HG03520 (cell line): Measurements from ENCODE around the gene ZNF804A.
A peak's percentile ranks its signal among the peaks of the same experiment; 100 is the strongest.
"Not testable (repeated sequence)": the region's sequence is repeated elsewhere in the genome, so short reads cannot be mapped to it uniquely, and the experiment has no call there.

Experiments used
- ATAC-seq: cut with Tn5 transposase; IDR thresholded peaks from one replicate; pipeline ENCODE4 v1.9.1; 2021; ENCODE audit warnings: mild to moderate bottlenecking, moderate library complexity; ENCODE audit not compliant: unreplicated experiment

The ZNF804A gene

DNA sequence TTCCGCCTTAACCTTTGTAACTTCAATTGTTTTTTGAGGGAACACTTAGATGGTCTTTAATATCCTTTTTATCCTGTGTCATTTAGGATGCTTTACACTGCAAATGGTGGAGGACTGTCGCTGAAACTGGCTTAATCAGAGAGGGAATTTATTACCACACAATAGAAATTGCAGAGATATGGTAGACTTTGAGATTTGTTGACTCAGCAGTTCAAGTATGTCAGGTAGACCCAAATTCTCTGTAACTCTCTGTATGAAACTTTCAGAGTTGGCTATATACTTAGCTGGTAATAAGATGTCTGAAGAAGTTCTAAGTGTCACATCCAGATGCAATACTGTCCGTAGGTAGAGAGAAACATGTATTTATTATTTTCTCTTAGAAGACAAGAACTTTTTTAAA, 100.1 kb downstream of the ZNF804A start:
- no peak for ATAC-seq

DNA sequence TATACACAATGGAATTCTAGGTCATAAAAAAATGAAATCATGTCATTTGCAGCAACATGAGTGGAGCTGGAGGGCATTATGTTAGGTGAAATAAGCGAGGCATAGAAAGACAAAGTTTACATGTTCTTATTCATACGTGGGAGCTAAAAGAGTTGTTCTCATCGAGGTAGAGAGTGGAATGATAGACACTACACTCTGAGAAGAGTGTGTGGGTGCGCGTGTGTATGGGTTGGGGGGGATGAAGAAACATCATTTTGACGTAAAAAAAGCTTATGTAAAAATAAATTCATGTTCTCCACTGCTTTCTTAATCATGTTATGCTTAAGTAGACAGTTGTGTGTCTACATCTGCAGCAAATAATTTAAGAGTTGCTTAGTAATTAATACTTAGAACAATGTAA, 123.6 kb downstream of the ZNF804A start:
- ATAC-seq: no peak

- ATAC-seq: no peak
These were observed 129.5 kb downstream of the ZNF804A start for GRCh38 chr2:184727813-184728212.

DNA sequence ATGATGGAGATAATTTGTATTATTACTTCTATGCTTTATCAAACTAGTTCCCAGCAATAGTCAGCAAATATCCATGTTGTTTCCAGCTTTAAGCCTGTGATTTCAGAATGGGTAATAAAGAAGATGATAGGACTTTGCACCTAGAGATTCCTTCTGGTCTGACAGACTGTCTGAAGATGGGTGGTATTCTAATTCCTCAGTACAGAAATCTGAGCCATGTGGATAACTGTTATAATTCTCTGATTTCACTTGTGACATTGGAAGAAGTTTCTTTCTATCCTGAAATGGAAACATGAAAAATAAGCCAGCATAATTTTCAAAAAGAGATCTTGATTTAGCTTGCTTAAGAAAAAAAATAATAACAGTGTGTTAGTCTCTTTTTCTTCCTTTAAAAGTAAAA, 130.1 kb downstream of the ZNF804A start:
- ATAC-seq: no peak

GRCh38 chr2:184729581-184729980, 131.3 kb downstream of the ZNF804A start:
- no peak for ATAC-seq

GRCh38 chr2:184730288-184730687, 132.0 kb downstream of the ZNF804A start:
- ATAC-seq: peak; percentile 70

DNA sequence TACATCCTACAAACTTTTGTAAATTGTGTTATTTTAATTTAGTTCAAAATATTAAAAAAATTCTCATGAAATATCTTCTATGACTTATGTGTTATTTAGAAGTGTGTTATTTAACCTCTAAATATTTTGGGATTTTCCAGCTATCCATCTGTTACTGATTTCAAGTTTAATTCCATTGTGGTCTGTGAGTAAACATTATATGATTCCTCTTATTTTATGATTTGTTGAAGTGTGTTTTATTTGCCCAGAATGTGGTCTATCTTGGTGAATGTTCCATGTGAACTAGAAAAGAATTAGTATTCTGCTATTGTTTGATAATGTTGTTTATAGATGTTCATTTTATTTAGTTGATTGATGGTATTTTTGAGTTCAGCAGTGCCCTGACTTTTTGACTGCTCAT, 136.0 kb downstream of the ZNF804A start:
- ATAC-seq: no peak

DNA sequence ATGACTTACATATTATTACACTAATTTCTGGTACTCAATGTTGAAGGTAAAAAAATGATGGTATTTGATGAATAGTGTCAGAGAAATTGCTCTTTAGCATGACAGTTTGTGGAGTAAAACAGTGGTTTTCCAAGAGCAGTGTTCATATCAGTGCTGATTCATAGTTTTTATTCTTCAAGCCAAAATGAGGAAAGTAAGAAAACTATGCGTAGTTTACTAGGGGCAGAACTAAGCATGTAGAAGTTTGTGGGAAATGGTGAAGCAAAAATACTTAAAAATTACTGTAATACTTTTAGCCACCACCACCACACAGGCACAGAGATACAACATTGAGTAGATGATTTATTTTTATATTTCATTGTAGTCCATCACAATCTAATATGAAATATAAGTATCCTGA, 137.3 kb downstream of the ZNF804A start:
- ATAC-seq: no peak

DNA sequence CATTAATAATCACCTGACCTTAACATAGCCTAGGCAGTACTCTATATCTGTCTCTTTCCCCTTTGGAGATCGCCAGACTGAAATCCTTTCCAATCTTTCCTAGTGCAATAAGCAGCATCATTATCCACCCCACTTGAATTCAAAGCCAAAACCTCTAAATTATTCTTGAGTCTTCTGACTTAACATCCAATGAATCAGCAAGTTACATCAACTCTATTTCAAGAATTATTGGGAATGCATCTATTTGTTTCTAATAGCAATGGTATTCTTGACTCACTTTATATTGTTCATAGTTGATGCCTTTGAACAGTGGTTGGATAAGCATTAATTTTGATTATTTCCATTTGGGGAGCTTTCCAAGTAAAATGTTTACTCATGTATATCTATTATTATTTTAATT, 144.8 kb downstream of the ZNF804A start:
- no peak for ATAC-seq

DNA sequence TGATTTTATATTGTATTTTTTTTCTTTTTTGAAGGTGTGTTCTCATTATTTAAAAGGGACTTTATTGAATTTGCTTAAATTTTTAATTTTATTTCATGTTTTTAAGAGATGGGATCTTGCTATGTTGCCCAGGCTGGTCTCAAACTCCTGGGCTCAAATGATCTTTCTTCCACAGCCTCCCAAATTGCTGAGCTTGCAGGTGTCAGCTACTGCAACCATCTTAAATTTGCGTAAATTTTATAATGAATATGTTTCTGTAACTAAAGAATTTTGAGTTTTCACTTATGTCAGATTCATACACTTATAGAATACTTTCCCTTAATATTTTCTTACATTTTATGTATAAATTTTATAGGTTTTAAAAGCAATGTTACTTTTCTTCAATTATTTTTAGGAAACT, 157.8 kb downstream of the ZNF804A start:
- no peak for ATAC-seq

GRCh38 chr2:184756885-184757284, 158.6 kb downstream of the ZNF804A start:
- ATAC-seq: no peak

GRCh38 chr2:184759557-184760255, 161.4 kb downstream of the ZNF804A start:
- ATAC-seq: not testable (repeated sequence)

- no peak for ATAC-seq
These were observed 162.6 kb downstream of the ZNF804A start for GRCh38 chr2:184760931-184761330.

DNA sequence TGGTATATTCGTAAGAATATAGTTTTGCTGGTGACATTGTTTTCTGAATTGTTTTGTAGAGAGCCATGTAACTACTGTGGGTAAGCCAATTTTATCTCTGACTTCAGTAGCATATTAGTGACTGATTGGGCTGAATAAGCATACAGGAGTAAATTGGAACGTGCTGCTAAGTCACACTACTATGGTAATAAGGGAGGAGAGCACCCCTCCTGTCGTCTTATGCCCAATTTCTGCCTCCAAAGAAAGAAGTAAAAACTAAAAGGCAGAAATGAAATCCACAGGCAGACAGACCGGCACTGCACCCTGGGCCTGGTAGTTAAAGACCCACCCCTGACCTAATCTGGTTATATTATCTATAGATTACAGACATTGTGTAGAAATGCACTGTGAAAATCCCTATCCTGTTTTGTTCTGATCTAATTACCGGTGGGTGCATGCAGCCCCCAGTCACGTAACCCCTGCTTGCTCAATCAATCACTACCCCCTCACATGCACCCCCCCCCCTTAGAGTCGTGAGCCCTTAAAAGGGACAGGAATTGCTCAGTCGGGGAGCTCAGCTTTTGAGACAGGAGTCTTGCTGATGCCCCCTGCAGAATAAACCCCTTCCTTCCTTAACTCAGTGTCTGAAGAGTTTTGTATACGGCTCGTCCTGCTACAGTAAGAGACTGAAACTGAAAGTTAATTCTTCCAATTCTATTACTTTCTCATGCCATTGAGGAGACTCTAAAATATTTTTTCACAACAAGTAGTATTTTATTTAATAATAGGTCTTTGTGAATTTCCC, 167.0 kb downstream of the ZNF804A start:
- no peak for ATAC-seq

DNA sequence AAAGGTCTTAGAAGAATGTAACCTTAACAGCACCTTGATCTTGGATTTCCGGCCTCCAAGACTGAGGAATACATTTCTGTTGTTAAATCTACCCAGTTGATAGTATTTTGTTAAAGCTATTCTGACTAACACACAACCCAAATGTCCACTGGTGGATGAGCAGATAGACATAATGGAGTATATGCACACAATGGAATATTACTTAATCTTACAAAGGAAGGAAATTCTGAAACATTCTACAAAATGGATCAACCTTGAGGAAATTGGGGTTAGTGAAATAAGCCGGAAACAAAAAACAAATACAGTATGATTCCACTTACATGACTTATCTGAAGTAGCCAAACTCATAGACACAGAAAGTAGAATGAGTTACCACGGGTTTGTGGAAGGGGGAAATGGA, 168.7 kb downstream of the ZNF804A start:
- ATAC-seq: no peak

DNA sequence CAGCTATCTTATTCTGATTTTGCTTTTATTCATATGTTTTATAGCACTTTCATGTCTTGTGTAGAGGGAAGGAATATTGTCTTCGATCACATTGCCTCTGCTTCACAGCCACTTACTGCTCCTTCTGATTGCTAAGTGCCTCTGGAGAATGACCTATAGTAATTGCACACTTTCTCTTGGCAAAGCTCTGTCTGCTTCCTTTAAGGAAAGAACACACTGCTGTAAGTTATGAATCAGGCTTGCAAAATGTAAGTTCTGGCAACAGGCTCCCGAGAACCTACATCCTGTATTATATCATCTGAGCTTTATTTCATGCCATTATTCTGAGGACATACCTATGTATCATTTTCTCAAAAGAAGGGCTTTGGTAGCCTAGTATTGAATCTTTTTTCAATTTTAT, 170.7 kb downstream of the ZNF804A start:
- ATAC-seq: no peak

GRCh38 chr2:184769686-184770085, 171.4 kb downstream of the ZNF804A start:
- no peak for ATAC-seq

GRCh38 chr2:184779777-184780176, 181.4 kb downstream of the ZNF804A start:
- no peak for ATAC-seq

DNA sequence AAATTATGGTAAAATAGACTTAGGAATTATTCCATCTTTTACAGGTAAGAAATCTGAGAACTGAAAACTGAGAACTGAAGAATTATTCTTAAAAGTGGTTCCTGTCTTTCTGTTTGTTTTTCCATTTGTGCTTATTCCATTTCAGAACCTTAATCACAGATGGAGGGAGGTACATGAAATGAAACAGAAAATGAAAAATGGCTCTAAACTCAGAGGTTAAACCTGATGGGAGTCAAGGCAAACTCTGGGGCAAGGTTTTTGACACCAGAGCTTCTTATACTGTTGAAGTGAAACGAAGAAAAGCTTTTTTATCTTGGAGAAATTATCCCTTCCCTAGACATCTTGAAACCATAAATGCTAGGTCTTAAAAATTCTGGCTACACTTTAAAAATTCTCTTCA, 182.1 kb downstream of the ZNF804A start:
- ATAC-seq: no peak

GRCh38 chr2:184780944-184781343, 182.6 kb downstream of the ZNF804A start:
- ATAC-seq: no peak

DNA sequence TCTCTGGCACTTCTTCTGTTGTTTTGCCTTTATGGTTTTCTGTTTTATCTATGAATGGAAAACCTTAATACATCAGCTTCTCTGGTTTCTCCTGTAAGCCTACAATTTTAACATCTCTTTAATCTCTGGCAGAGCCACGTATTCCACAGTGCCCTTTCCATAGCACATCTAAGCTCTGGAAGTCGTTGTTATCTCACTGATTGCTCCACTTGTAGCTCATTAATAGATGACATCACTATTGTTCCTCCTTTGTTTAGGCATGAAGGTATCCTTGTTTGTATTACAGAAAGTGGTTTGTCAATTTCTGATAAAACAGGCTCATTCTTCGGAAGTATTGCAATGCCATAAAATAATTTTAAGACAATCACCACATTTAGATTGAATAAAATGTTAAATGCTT, 185.2 kb downstream of the ZNF804A start:
- no peak for ATAC-seq

GRCh38 chr2:184793176-184793575, 194.8 kb downstream of the ZNF804A start:
- no peak for ATAC-seq
